GM15510 (cell line): Measurements from ENCODE around the gene EFHC1.
A peak's percentile ranks its signal among the peaks of the same experiment; 100 is the strongest.

Source experiments
- POLR2A ChIP-seq: IDR thresholded peaks from 3 replicates; pipeline ENCODE4 v1.6.1; 2011; ENCODE audit warnings: borderline replicate concordance; ENCODE audit not compliant: insufficient read length; ENCODE audit errors: extremely low read depth

EFHC1 gene

DNA sequence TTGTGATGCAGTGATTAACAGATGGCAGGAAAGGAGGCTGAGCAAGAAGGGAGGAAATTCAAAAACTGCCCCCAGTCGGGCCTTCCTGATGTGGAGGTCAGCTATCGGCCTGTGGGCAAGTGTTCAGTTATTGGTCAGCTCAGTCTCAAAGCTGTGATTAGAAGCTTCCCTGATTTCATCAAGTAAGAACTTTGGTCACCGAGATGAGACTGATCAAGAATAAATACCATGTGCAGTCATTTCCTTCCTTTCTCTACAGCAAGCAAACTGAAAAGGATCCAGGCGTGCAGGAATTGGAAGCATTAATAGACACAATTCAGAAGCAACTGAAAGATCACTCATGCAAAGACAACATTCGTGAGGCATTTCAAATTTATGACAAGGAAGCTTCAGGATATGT is 69.7 kb downstream of the EFHC1 start:
- TF ChIP-seq POLR2A, result no peak

- TF ChIP-seq POLR2A, result peak; percentile 24
Measured at GRCh38 chr6:52491203-52492069, 71.3 kb downstream of the EFHC1 start.

DNA sequence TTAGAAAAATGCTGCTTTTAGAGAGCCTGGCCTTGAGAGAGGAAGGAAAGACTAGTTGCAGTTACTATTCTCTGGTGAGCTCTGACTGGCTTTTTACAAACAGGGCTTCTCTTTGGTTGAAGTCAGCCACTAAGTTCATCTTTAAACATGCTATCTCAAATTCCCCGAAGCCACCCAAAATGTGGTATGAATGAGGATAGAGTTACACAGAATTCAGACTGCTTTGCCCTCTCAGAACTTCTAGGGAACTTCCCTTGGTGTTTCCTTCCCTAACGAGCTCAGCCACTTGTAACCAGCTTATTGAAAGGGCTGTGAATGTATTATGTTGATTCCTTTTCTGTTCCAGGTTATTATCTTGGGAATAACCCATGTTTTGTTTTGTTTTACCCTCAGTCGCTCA is 73.5 kb downstream of the EFHC1 start:
- no peak for TF ChIP-seq POLR2A

- TF ChIP-seq POLR2A, result no peak
Measured at GRCh38 chr6:52494298-52495072, 74.3 kb downstream of the EFHC1 start.

DNA sequence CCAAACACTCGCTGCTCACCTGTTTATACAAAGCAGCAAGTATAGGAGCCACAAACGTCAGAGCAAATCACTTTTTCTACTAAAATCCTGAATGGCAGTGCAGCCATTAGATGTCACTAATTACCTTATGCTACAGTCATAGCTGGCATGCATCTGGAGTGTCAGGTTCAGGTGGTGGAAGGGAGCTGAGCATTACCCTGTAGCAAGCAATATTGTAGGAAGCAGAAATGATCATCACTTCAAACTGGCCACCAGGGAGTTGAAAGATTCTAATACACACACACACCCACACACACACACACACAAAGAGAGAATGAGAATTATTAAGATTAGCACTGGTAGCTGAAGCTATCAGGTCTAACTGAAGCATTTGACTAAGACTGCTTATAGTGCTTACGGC is 75.8 kb downstream of the EFHC1 start:
- TF ChIP-seq POLR2A, result no peak

GRCh38 chr6:52496631-52497030 is 76.5 kb downstream of the EFHC1 start:
- no peak for TF ChIP-seq POLR2A

GRCh38 chr6:52497652-52498408 is 77.7 kb downstream of the EFHC1 start:
- TF ChIP-seq POLR2A, result no peak

GRCh38 chr6:52498538-52499017 is 78.4 kb downstream of the EFHC1 start:
- no peak for TF ChIP-seq POLR2A

- TF ChIP-seq POLR2A, result no peak
Measured at GRCh38 chr6:52499026-52499425, 78.9 kb downstream of the EFHC1 start.

- TF ChIP-seq POLR2A, result no peak
Measured at GRCh38 chr6:52499681-52500236, 79.6 kb downstream of the EFHC1 start.

DNA sequence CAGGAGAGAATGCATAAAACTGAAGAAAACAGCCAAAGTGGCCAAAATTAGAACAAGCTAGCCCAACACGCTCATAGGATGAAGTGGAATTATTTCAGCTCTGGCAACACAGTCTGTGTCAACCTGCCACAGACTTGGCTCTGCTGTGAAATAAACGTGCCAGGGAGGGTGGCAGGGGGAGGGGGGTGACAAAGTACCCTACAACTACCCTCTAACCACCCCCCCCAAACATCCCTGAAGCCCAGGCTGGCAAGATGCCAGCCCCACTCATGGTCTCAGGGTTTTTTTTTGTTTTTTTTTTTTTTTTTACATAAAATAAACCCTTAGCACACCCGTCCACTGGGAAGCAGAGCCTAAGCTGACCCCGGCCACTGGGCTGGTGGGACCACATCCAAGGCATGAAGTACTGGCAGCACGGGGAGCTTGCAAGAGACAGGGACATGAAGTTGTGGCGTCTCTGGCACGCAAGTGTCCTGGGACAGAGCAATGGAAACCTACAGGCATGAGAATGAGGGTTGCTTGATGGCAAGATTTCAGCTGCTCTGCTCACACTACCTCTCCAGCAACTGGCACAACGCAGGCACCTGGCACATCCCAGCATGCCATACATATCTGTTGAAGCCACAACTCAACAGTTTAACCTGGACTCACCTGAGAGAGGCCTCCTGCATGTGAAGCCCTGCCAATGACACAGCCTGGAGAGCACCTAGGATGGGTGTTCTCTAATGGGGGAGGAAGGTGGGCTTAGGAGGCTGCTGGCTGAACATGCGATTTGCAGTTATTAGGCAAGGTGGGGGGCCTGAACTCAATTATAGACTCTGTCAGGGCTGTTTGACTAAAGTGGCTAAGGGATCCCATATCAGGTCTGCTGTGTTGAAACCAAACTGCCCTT is 80.3 kb downstream of the EFHC1 start:
- no peak for TF ChIP-seq POLR2A

DNA sequence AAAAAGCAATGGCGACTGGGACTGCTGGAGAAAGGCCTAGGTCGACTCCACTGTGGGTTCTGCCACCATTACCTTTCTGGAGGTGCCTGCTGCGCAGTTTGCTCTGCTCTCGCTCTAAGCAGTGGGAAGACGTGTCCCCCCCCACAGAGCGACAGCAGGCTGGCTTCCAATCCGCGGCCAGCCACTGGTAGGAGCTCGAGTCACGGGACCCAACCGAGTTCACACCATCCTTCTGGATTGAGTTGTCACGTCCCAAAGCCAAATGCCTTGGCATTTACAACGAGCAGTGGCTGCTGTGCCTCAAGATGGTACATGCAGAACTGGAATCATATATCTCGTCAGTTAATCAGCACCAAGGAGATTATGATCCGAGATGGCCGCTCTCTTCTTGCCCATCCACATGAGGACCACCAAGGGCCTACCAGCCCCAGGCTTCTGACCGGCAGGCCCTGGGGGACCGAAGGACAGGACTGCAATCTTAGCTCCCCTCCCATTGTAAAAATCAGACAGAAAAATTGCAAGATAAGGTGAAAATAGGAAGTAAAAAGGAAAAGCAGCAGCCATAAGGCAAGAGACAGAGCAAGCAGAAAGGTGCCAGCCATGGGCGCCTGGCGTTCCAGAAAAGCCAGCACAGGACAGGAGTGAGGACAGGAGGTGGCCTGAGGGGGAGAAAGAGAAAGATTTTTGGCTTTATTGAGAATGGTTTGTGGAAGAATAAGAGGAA is 82.3 kb downstream of the EFHC1 start:
- TF ChIP-seq POLR2A, result no peak

DNA sequence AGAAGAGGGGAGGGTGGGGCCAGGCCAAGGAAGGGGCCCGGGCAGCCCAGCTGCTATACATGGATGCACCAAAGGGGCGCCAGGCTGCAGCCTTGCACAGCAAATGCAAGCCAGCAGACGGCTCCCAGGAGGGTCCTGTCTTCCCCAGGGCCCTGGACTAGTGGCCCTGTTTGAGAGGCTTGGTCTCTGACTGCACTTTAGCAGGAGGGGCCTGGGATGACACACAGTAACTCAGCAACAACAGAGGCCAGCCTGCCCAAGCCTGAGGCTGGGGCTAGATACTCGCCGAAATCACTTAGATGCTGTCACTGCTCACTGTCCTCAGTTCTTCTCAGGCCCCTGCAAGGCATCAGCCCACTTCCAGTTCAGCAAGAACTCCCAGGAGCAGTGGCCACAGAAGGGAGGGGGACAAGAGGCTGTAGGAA is 83.2 kb downstream of the EFHC1 start:
- no peak for TF ChIP-seq POLR2A

DNA sequence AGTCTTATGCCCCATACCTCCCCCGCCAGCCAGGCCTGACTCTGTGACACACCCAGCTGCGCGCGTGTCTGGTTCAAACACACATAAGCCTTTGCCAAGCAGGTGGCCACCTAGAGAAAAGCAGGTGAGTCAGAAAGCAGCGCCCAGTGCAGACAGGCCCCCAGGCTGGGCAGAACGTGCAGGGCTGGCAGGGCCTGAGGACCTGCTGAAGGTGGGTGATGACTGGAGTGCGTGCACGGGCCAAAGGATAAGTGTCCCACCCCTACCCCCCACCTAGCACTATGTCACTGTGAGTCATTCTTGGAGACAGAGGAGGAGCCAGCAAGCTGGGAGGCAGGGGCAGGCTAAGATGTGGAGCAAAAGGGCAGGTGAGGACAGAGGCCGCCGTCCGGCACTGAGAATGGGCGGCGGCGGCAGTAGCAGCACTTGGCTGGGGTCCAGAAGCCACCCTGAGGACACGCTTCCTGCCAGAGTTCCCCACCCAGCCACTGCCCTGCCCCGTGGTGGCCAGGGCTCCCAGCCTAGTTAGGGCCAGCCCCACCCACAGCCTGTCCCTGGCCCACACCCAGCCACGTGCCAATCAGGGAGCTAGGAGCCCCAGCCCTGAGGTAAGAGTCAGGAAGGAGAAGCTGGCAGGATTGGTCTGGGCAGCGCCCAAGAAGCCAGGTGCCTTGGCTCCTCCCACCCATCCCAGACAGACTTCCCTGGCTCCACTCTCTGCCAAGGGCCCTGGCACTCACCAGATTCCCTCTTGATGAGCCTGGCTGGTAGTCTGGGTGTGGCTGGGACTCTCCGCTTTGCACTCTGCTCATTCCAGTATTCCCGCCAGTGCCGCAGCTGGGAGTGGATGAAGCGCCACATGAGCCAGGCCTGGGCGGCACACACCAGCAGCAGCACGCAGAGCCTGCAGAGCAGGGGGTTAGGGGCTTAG is 84.0 kb downstream of the EFHC1 start:
- TF ChIP-seq POLR2A, result no peak
